RPMI7951 (cell line): ENCODE measurements around the gene EFL1. TPM values are rescaled to one million over a fixed set of nuclear protein-coding genes. Genes with fewer than 3 reads are reported as not detected.
A peak's percentile ranks its signal among the peaks of the same experiment; 100 is the strongest.

ENCODE experiments used
- DNase-seq: peaks from one replicate; pipeline ENCODE4 v3.0.0-alpha.2; 2012; ENCODE audit warnings: low read depth
- total RNA-seq: library from RNA; depleted of rRNA; stranded (reverse); fragments of >200 nt; shearing (Covaris generic); gene quantifications from 2 replicates; pipeline ENCODE4 v1.2.3, GENCODE V29; 2014; rRNA removed

Gene EFL1
- total RNA-seq, 1 experiment from 2014 or later = 34.4 TPM

DNA sequence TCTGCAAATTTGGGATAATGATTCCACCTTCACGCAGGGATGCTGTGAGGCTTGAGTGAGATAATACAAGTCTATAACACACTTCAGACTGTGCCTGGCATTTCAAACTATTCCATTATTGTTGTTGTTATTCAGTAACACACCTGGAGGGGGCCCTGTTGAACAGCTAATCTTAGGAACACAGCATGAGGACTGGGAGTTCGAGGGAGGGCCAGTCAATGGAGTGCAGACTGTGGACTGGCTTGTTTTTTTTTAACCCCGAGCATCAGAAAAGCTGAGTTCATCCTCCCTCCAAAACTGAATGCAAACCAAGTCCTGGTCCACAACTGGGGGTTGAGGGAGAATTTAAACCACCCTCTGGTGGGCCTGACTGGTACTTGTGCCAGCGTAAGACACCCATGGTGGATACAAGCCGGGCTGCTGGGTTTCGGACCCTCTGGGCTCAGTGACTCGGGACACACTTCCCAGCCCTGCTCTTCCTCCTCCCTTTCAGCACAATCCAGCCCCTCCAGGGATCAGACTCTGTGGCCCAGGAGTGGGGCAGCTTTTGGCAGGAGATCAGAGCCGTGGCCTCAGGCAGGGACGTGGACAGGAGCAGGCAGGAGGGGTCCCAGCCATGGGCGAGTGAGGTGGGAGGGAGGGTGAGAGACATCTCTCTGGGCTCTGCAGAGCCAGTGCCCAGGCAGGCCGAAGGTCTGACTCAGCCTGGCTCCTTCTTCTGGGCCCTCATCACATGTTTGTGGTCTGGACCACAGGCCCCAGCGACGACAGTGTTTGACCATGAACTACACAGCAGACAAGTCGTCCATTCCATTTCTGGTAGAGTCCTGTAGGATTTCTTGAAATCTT, 180.4 kb downstream of the EFL1 start:
- DNase-seq = peak; percentile 99

DNA sequence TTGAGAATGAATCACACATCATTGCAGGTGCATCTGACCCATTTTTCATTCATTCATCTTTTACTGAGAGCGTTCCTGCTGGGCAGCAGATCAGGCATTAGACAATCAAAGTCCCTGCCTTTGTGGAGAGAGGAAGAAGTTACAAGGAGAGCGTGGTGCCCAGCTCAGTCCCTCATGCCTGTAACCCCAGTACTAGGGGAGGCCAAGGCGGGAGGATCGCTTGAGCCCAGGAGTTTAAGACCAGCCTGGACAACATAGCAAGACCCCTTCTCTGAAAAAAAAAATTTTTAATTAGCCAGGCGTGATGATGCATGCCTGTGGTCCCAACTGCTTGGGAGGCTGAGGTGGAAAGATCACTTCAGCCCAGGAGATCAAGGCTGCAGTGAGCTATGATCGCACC, 181.8 kb downstream of the EFL1 start:
- DNase-seq = no peak

Other genes starting within 250 kb of the EFL1 start
- gene MEX3B, start 216.7 kb downstream of the EFL1 start, total RNA-seq = 7.1 and 8.1 TPM in 2 replicates
- under 0.01 TPM in 1 of 2 replicates, not detected in the other for gene SAXO2, start 84 bp upstream of the EFL1 start, total RNA-seq
- gene GOLGA6L10, start 86.7 kb upstream of the EFL1 start, total RNA-seq = 0.10 and 0.24 TPM in 2 replicates
- gene GOLGA6L9, start 167.1 kb upstream of the EFL1 start, total RNA-seq = 1.9 TPM in 2 replicates